RPMI8226 (cell line): ENCODE measurements around the gene ZNF486.
"Not testable (repeated sequence)": the region's sequence is repeated elsewhere in the genome, so short reads cannot be mapped to it uniquely, and the experiment has no call there.

Experiments used
- DNase-seq: peaks from one replicate; pipeline ENCODE4 v3.0.0-alpha.2; 2015

ZNF486 gene

DNA sequence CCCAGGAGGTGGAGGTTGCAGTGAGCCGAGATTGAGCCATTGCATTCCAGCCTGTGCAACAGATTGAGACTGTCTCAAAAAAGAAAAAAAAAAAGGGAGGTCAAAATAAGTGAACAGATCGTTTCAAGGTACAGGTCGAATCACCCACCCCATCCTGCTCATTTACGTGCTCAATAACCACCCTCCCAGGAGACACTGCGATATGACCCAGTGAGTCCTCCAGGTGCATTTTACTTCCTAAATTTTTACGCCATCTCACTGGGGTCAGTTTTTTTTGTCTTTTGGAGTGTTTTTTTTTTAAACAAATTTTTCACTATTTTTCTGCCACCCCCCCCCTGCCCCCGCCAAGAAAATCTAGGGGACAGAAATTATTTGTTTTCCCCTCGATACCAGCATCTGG lies 68.1 kb downstream of the ZNF486 start:
- no peak for DNase-seq

DNA sequence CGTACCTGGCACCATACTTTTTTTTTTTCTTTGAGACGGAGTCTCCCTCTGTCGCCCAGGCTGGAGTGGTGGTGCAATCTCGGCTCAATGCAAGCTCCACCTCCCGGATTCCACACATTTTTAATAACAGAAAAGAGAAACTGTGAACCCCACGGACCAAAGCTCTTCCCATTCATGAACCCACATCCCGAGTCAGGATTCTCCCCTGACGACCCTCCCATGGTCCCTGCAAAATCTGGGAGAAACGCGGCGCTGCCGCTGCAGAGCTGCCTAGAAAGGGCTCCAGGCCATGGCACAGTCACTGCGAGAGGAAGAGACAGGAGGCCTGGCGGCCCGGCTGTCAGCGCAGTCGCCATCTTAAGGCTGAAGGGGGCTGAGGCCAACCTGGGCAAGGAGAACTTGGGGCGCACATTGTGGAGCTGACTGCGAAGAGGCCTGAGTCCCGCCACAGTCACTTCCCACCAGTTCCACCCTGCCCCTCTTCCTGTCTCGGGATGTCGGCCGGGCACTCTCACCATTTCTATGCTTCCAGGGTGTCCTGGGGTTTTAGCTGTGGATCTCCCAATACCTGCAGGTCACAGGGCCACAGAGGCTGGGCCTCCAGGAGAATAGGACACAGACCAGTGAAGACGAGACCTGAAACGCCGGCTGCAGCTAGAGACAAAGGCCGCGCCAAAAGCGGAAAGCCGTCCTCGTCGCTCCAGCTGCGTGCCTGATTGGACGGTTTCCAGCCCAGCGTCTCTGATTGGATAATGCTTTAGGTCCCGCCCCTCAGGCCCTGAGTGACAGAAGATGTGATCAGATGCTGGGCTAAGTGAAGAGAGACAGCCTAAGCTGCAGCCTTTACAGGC lies 71.0 kb downstream of the ZNF486 start:
- peak; percentile 91 for DNase-seq

DNA sequence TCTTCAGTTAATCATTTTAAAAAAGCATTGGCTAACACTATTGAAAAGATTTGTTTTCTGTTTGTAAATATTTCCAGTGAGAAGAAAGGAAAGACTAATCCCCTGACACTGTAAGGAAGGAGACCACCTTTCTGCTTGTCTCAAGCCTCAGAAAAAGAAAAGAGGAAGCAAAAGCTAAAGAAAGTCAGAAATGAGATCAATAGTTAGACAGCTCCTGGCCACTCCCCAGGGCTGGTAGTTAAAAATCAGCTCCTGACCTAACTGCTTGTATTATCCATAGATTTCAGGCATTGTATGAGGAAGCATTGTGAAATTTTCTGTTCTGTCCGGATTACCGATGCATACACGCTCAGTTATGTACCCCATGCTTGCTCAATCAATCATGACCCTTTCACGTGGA lies 76.6 kb downstream of the ZNF486 start:
- DNase-seq: no peak

DNA sequence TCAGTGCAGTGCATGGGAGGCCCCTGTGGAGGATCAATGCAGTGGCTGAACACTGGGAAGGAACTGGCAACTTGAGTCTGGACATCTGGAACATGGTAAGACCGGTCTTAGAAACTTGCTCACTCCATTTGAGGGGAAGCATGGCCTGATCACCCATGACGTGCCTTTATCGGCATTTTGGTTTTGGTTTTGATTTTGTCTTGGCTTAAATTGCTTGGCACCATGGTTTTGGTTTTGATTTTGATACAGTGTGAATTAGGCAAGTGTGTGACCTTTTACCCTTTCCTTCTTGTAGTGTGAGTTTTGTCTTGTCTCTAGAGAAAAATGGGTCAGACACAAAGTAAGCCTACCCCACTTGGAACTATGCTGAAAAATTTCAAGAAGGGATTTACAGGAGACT lies 77.3 kb downstream of the ZNF486 start:
- peak; percentile 10 for DNase-seq

DNA sequence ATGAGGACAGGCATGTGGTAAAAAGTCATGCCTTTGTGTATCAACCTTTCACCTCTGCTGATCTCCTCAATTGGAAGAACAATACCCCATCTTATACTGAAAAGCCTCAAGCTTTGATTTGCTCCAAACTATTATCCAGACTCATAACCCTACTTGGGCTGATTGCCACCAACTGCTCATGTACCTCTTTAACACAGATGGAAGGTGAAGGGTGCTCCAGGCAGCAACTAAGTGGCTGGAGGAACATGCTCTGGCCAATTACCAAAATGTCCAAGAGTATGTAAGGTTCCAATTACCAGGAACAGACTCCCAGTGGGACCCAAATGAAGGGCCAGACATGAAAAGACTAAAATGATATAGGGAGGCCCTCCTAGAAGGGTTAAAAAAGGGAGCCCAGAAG lies 78.3 kb downstream of the ZNF486 start:
- DNase-seq: no peak

DNA sequence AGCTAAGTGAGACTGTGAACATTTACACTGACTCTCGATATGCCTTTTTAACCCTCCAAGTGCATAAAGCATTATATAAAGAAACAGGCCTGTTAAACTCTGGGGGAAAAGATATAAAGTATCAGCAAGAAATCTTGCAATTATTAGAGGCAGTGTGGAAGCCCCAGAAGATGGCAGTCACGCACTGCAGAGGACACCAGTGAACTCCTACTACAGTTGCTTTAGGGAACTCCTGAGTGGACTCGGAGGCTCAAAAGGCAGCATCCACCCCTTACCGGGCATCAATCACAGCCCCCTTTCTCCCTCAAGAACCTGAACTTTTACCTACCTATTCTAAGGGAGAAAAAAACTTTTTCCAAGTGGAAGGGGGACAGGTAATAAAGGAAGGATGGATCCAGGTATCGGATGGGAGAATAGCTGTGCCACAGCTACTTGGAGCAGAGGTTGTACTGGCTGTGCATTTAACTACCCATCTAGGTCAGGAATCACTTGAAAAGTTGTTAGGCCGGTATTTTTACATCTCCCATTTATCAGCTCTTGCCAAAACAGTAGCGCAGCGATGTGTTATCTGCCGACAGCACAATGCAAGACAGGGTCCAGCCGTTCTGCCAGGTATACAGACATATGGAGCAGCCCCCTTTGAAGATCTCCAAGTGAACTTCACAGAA lies 80.1 kb downstream of the ZNF486 start:
- no peak for DNase-seq

DNA sequence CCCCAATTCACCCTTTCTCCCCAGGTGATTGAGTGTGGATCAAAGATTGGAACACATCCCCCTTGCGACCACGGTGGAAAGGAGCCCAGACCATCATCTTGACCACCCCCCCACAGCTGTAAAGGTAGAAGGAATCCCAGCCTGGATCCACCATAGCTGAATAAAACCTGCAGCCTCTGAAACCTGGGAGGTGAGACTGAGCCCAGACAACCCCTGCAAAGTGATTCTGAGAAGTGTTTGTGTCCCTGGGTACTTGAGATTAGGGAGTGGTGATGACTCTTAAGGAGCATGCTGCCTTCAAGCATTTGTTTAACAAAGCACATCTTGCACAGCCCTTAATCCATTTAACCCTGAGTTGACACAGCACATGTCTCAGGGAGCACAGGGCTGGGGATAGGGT lies 81.2 kb downstream of the ZNF486 start:
- not testable (repeated sequence) for DNase-seq
